GM19238 (cell line): ENCODE results near the gene DGKI.

Source experiments
- DNase-seq: peaks from one replicate; pipeline ENCODE4 v3.0.0; 2011; ENCODE audit warnings: low spot score; ENCODE audit not compliant: insufficient read length

The DGKI gene

DNA sequence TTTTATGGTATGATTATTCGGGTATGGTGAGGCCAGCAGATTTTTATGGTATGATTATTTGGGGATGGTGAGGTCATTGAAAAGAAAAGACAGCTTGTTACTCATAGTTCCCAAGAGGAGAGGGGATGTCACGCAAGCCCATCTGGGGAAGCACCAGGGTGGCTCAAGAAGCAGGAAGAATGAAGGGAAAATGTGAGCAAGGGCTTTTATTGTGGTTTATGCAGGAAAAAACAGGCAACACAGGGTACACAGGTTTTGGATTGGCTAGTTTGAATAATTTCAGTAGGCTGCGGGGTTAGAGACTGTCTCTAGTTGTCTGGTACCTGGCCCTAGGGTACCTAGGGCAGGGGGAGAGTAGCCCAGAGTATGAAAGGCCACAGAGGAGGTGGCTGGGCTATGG is 26.8 kb upstream of the DGKI start:
- DNase-seq = no peak

DNA sequence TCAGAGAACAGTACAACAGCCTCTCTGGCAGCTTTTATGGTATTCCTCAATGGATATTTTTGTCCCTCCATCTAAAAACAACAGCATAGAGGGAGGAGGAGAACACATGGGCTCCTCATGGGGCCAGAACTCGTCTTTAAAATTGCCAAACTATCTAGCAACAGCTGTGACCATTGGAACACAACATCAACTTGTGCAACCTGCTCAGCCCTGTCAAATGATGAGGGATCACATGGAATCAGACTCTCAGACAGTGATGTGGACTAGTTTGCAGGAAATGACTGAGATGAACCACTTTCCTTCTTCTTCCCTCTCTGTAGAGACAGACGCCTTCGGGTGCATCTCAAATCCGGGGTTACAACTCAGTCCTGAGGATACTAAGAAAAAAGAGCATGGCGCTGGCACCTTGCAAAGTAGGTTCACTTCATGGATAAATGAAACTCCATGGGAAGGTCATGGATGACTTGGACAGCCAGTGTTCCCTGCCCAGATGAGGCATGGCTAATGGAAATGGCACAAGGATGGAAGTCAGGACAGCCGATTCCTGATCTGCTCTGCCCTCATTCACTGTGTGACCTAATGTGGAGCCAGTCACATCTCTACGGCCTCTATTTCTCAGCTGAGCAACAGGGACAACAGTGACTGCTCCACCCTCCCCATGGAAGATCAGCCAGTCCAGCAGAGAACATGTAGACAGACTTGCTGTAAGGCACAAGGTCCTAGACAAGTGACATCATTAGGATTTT is 24.6 kb upstream of the DGKI start:
- DNase-seq = no peak

DNA sequence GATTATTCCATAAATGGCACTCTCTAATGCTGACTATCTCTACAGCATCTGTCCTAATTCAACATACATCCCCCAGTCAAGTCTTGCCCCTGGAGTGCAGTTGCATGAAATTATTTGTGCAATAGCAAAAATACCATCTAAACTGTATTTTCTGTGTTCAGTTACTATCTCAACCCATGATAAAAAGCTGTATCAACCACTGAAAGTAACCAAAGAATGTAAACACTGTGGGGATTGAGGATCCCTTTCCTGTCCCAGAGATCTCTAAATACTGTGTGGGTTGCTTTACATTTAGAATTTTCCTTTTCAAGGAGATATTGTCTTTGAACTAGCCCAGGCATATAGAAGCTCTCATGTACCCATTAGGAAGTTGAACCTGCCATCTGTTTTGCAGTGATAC is 23.9 kb upstream of the DGKI start:
- no peak for DNase-seq

DNA sequence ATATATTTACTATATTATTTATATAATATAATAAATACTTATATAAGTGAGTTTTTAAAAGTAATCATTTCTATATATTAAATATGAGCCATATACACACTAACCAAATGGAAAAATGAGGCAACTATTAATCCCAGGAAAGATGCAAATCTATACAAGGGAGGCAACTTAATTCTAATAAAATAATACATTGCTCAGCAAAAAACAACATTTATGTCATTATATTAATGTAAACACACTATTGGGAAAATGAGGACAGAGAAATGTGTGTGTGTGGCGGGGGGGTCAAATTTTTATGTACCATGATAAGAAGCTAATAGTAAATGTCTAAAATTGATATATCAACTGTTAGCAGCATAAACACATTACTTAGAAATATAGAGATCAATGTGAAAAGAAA is 23.3 kb upstream of the DGKI start:
- no peak for DNase-seq

DNA sequence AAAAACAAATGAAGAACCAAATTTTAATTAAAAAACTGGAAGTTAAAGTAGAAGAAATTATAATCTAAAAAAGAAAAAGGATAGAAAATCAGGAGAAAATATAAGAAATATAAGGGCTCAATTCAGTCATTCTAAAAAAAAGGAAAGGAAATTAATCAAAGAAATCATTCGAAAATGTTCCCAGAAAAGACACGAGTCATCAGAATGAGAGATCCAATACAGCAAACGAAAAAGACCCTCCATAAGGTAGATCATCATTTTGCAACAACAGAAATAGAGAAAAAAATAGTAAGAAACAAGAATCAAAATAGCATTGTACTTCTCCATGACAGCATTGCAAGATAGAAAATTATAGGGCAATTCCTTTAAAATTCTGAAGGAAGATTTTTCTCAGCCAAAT is 22.5 kb upstream of the DGKI start:
- DNase-seq = no peak

DNA sequence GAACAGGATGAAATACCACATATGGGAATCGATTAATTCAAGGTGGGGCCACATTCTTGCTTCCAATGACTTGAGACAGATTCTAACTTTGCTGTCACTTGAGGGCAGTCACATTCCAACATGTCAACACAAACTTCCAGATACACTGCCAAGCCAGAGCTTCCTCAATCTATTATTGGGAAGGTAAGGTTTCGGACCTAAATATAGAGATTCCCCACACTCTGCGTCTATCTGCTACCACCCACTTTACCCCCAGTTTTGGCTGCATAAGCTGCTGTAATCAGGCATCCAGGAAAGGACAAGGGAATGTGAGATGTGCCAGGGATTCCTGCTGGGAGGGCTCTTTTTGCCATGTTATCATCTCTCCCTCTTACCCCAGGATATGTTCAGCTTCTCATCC is 20.5 kb upstream of the DGKI start:
- no peak for DNase-seq

DNA sequence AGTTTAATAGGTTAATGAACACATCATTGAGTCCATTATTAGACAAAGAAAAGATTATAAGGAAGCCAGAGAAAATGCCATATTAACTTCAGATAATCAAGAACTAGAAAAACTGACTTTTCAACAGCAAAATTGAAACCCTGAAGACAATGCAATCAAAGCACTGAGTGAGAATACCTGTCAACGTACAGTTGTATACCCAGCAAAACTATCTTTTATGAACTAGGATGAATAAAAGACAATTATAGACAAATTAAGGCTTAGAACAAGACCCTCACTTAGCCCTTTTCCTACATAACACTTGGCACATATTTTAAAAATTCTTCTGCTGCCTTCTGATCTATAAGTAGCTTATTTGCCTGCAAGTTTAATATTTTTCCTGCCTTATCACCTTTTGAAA is 19.0 kb upstream of the DGKI start:
- no peak for DNase-seq

DNA sequence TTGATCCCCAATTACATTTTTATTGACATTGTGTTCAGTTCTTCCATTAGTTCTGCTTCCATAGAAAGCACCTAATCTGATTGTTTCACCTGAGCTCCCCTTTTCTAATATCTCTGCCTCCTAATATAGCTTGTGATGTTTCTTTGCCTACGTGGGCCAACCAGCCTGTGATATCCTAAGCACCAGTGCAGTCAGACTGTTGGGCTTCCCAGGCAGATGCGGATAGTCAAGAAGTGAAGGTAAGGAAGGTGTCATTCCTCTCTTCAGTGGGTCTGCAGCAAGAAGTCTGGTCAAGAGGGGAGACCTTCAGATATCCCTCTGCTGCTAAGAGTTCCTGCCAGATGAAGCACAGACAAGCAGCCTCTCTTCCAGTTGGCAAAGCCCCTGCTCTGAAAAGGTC is 16.2 kb upstream of the DGKI start:
- no peak for DNase-seq

DNA sequence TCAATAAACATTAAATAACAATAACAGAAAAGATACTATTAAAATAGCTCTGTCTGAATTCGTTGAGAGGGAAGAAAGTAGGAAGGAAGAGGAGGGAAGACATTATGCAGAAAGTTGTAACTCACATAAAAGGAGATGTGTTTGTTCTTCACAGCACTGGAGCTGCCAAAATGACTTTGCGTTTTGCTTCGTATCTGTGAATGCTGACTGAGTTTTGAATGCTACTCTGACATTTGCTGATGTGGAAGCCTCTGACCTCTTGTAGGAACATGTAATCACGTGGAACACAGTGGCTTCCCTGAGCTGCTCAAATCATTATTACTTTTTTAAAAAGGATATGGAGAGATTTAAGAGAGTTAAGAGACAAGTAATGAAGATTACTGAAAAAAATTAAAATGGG is 15.6 kb upstream of the DGKI start:
- no peak for DNase-seq

DNA sequence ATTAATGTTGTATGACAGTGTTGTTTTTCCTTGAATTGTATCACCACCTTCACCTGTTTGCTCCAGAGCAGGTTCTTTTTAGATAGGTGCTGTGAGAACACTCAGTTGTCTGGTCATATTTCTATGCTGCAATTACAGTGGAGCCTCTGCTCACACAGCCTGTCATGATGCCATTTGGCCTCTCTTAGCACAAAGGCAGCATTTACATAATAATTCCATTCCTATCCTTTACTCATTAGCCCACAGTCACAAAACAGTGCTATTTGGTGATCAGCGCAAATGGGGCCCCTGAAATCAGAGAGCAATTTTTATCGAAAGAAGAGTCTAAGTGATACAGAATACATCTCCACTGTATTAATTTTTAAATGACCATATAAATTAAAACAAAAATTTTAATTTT is 13.8 kb upstream of the DGKI start:
- DNase-seq = no peak

DNA sequence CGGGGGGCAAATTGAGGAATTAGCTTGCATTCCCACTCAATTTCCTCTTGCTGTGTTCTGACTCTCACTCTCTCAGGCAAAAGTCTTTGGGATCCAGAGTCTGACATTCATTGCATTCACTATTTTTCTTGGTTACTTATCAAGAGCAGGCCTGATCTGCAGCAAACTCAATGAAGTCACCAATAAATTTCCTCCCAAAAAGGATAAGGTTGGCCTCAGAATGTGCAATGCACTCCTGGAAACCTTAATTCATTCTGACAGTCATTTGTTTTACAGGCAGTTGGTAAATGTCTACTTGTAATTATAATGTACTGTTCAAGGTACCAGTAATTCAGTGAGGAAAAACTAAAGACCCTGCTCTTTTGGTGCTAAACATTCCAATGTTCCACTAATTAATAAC is 6.3 kb upstream of the DGKI start:
- no peak for DNase-seq

DNA sequence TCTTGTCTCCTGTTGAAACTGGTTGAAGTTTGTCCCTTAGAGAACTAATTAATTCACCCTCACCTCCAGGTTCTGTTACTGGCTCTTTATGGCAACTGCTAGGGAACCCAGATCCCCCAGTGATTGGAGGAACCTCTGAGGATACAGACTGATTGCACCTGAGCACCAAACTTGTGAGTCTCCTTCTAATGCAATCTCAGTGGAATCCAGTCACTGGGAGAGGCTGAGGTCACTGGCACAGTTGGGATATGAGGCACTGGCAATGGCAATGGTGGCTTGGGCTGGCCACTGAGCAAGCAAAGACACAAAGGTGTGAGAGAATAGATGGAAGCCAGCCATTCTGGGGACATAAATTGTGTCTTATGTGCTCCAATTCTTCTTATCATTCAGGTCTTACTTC is 5.3 kb upstream of the DGKI start:
- no peak for DNase-seq

DNA sequence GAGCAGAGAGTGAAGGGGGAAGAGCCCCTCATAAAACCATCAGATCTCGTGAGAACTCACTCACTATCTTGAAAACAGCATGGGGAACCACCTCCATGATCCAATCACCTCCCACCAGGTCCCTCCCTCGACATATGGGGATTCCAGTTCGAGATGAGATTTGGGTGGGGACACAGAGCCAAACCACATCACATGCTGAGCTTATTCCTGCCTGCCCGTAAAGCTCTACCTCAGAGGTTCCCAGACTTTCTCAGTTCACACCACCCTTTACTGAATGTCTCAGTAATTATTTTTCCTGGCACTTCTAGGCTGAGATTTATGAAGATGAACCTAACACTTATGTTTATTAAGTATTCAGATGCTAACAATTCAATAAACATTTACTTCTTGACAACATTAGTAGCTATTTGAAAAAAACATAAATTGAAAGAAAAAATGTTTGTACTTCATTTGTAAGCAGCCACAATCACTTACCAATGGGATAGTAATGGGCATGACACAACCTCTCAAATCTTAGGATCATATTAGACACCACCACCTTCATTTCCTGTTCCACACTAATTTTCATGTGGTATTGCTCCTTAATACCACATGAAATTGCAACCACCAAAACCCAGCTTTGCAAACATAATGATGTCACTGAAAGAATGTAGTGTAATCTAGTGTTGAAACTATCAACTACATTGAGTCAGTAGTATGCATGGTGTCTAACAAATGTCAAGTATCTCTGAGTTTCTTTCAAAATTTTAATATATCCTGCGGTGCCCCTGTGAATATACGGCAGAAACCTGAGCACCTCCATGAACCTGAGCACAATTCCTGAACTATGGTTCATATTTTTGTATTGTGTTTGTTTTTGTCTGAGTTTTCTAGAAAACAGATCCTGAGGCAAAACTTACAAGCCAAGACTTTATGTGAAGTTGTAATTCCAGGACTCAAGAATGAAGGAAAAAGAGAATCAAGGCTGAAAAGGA is 4.5 kb upstream of the DGKI start:
- no peak for DNase-seq

DNA sequence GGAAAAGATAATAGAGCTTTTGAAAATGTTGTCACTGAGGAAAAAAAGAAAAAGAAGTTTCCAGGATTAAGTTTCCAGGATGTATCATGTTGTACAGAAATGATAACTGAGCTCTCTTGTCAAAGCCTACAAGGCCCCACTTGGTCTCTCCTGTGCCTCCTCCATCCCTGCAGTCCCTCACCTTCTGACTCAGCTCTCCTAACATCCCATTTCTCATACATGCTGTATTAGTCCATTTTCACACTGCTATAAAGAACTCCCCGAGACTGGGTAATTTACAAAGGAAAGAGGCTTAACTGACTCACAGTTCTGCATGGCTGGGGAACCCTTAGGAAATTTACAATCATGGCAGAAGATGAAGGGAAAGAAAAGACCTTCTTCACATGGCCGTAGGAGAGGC is 3.8 kb upstream of the DGKI start:
- no peak for DNase-seq

DNA sequence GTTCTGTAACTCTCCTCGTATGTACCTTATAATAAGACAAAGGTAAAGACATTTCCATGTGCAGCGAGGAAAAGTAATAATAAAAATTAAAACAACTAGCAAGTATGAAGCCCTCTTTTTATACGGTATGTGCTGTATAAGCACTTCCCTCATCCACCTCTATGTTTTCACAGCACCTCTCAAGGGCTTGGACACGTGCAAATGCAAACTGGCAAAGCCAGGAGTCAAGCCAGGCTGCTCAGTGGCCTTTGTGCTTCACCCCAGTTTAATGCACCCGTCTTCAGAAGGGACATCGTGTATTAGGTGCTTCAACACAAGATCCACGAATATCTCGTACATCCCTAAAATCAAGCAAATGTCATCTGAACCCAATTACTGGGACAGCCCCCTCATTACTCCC is 1.3 kb upstream of the DGKI start:
- DNase-seq = no peak

DNA sequence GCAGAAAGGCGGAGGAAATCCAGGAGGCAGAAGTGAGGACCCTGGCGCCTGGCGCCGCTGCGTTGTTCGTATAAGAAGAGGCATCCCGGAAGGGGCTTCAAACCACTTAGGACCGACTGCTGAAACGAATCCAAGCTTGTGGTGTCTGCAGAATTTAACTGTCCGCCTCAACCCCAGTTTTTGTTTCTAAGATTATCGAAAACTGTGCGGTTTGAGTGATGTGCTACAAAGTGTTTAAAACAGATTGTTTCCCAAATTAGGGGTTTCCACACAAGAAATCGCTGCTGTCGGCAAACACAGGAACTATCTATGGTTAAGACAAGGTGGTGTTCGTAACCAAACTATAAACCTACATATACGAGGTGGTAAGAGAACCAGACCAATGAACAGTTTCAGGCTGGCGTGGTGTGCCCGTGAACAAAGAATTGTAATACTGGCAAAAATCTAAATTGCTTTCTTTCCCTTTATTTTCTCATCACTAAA is 835 bp upstream of the DGKI start:
- DNase-seq = no peak

DNA sequence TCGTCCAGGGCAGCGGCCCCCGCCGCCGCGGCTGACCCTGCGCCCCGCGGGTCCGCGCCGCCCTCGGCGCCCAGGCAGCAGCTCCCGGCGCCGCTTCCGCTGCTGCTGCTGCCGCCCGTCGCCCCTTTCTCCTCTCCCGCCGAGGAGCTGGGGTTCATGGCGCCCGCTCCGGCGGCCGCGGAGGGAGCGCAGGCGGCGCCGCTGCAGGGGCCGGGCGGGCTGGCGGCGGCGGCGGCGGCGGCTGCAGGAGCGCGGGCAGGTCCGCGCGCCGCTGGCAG is 286 bp downstream of the DGKI start:
- peak; percentile 6 for DNase-seq

DNA sequence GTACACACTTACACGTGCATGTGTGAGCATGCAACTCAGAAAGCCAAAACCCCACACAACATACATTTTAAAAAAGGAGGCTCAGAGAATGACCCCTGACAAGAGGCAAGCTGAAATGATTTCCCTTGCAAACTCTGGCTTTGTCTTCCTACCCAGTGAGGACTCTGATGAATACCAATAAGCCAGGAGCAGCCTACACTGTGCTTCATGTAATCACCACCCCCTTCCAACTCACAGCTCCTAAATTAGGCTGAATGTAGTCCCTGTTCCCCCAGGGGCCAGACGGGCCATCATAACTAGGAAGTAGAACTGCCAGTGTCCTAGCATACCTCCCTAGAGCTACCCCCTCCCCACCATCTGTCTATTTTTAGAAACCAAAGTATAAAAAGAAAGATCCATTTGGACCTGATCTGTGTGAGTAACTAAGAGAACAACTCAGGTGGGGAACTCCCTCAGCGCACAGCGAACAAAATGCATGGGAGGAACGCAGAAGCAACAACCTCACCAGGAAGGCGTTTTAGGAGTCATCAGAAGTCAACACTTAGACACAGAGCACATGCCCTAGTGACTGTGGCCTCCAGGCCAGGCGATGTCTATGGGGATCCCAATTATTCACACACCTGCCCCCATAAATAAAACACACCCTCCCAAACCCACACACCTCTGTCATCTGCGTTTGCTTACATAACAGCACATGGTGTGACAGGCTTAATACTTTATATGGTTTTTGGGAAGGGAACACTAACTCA is 1.9 kb downstream of the DGKI start:
- no peak for DNase-seq

DNA sequence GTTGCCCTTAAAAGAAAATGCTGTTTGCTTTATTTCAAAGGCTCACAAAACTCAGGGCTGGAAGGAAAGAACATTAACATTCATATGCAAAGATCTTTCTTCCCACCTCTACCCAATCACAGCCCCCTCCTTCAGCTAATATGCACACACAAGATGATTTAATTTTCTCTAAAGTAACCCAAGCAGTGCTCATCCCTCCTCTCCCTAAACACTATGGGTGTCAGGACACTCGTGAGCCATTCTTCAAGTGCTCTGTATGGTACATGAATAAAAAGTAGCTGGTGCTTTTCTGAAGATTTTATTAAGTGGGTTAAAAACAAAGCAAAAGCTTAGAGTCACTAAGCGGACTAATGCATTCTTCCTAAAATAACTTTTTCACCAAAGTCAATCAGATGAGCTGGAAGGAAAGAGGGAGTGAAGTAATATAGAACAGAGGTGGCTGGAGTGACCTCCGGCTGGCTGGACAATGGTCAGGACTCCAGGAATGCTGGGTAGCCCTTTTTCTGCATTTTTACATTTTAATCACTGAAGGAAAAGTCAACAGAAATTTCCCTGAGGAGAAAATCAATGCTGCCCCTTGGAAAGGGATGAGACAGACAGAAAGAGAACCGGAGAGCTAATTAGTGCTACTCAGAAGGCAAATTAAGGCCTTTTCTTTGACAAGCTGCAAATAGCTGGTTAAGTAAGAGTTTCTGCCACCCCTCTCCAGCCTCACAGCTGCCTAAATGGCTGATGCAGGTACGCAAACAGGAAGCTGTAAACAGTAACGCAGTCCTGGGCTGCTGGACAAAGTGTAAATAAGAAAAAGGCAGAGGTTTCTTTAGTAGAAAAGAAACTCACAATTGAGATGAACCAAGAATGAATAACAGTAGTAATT is 6.6 kb downstream of the DGKI start:
- DNase-seq = no peak

DNA sequence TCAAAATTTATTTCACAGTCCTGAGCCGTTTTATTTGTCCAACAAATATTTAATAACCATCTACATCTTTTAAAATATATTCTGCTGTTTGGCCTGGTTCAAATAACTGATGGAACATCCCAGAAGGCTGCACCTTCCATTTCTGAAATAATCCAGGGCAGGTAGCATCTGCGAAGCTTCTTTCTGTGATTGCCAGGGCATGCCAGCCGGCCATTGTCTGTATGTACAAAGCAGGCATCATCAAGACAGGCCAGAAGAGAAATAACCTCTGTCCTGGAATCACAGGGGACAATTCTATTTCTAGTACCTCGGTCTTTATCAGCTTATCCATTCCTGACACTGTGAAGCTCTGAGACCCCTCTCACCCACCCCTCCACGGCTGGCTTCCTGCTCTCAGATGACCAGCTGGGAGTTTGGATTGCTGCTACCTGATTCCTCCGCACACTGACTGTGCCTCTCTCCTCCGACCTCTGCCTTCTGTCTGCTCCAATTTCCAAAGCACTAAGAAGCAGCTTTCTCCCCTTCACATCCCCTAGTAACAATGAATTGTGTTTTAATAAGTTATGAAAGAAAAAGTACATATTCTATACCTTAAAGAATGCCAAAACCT is 8.0 kb downstream of the DGKI start:
- DNase-seq = no peak

DNA sequence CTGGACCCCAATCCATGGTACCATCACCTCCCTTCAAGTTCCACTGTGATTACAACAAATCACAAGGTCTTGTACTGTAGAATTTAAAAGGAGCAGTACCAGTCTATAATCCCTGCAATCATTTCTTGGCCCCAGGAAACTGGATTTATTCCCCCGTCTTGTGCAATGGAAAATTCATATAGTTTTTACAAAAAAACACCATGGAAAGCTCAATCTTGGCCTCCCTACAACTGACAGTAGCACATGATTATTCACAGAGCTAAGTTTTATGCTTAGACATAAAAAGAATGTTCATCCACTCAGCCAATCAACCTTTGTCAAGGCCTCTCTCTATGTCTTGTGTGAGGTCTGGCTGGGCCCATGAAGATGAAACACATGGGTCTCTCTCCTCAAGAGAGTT is 10.2 kb downstream of the DGKI start:
- no peak for DNase-seq
